Osteoblast (primary cell): Measurements from ENCODE around the gene PSMD13. TPM values are rescaled to one million over a fixed set of nuclear protein-coding genes. Genes with fewer than 3 reads are reported as not detected.

Experiments used
- DNase-seq: peaks from one replicate; pipeline ENCODE4 v3.0.0; 2011; ENCODE audit warnings: low spot score, mixed read lengths; ENCODE audit not compliant: insufficient read length; ENCODE audit errors: missing footprints
- H2AFZ ChIP-seq: 2 replicates; pipeline ENCODE4 v1.6.0; 2011; ENCODE audit warnings: mild to moderate bottlenecking, low read length
- H3K27ac ChIP-seq: 2 replicates; pipeline ENCODE4 v1.5.1; 2011; ENCODE audit warnings: mild to moderate bottlenecking, low read depth, low read length, moderate library complexity
- H3K27me3 ChIP-seq: 2 replicates; pipeline ENCODE4 v1.6.0; 2012; ENCODE audit warnings: mild to moderate bottlenecking, control low read depth, inconsistent platforms, low read length, moderate library complexity; ENCODE audit not compliant: insufficient read depth
- H3K36me3 ChIP-seq: 2 replicates; pipeline ENCODE4 v1.5.1; 2011; ENCODE audit warnings: mild to moderate bottlenecking, low read length, control low read depth, moderate library complexity; ENCODE audit not compliant: insufficient read depth
- H3K4me1 ChIP-seq: 2 replicates; pipeline ENCODE4 v1.5.1; 2011; ENCODE audit warnings: mild to moderate bottlenecking, low read length, control low read depth, moderate library complexity; ENCODE audit not compliant: insufficient read depth
- H3K4me2 ChIP-seq: 2 replicates; pipeline ENCODE4 v1.6.0; 2011; ENCODE audit warnings: mild to moderate bottlenecking, low read length; ENCODE audit not compliant: insufficient read depth
- H3K4me3 ChIP-seq: fragments of 200-600 bp; sonication (generic); 3 replicates; pipeline ENCODE4 v1.5.1; 2012; ENCODE audit warnings: mild to moderate bottlenecking, low read length, inconsistent platforms; ENCODE audit not compliant: insufficient read depth
- H3K79me2 ChIP-seq: 2 replicates; pipeline ENCODE4 v1.6.0; 2012; ENCODE audit warnings: mild to moderate bottlenecking, low read length, control low read depth, inconsistent platforms; ENCODE audit not compliant: insufficient read depth
- H3K9me3 ChIP-seq: 2 replicates; pipeline ENCODE4 v1.5.1; 2011; ENCODE audit warnings: low read depth, low read length, control low read depth
- H4K20me1 ChIP-seq: 2 replicates; pipeline ENCODE4 v1.6.0; 2012; ENCODE audit warnings: mild to moderate bottlenecking, low read length, control low read depth; ENCODE audit not compliant: insufficient read depth
- CTCF ChIP-seq: IDR thresholded peaks from 2 replicates; pipeline ENCODE4 v1.5.1; 2011; ENCODE audit warnings: mild to moderate bottlenecking, low read depth, low read length, moderate library complexity; ENCODE audit errors: extremely low read depth
- total RNA-seq: library from RNA; depleted of rRNA; stranded (reverse); fragments of >200 nt; gene quantifications from 2 replicates; pipeline ENCODE4 v1.2.3, GENCODE V29; 2012

PSMD13 gene
- total RNA-seq, 1 donor: 110 TPM

GRCh38 chr11:205221-206001, 31.4 kb upstream of the PSMD13 start:
- peaks cover 48% of the 10 kb centered on the region for H3K36me3 ChIP-seq
- peaks cover 26% of the 10 kb centered on the region for H3K4me1 ChIP-seq
- TF ChIP-seq CTCF: no peak
- H4K20me1 ChIP-seq: peaks cover 62% of the 10 kb centered on the region
- peak overlapping the region; percentile 90 for H3K4me2 ChIP-seq
- H2AFZ ChIP-seq: no peak overlapping the region
- H3K27ac ChIP-seq: peak overlapping the region; percentile 99
- H3K9me3 ChIP-seq: no peaks in the 10 kb centered on the region
- H3K27me3 ChIP-seq: no peaks in the 10 kb centered on the region
- H3K4me3 ChIP-seq: peak overlapping the region; percentile 99
- peaks cover 70% of the 10 kb centered on the region for H3K79me2 ChIP-seq
- DNase-seq: peak; percentile 65

- Histone ChIP-seq H3K79me2 (peaks cover 76% of the 10 kb centered on the region), H4K20me1 (peaks cover 67% of the 10 kb centered on the region), H3K27ac (peak overlapping the region; percentile 99), H3K27me3 (no peaks in the 10 kb centered on the region), H3K4me2 (peak overlapping the region; percentile 90), H3K9me3 (no peaks in the 10 kb centered on the region), H3K4me3 (peak overlapping the region; percentile 99), H3K4me1 (peaks cover 31% of the 10 kb centered on the region), H2AFZ (no peak overlapping the region), H3K36me3 (peaks cover 50% of the 10 kb centered on the region)
- peak; percentile 88 for DNase-seq
- TF ChIP-seq CTCF: no peak
Measured at GRCh38 chr11:206002-206384, 30.8 kb upstream of the PSMD13 start.

GRCh38 chr11:206526-207207, 30.1 kb upstream of the PSMD13 start:
- Histone ChIP-seq H3K36me3 (peaks cover 55% of the 10 kb centered on the region), H3K4me2 (peak overlapping the region; percentile 90), H2AFZ (peak overlapping the region; percentile 53), H3K4me3 (peak overlapping the region; percentile 99), H3K9me3 (no peaks in the 10 kb centered on the region), H3K27ac (peak overlapping the region; percentile 99), H3K4me1 (peaks cover 33% of the 10 kb centered on the region), H3K27me3 (no peaks in the 10 kb centered on the region), H3K79me2 (peaks cover 83% of the 10 kb centered on the region), H4K20me1 (peaks cover 72% of the 10 kb centered on the region)
- no peak for TF ChIP-seq CTCF
- DNase-seq: peak; percentile 95
